IPS DF 6.9 (cell line): ENCODE results near the gene TEAD4.

Experiments used
- DNase-seq: peaks from one replicate; pipeline ENCODE4 v3.0.0-alpha.2; 2013; ENCODE audit warnings: low read depth, low spot score
- H3K27ac ChIP-seq: one replicate; pipeline ENCODE4 v1.5.1; 2013; ENCODE audit warnings: low read length, control low read depth
- H3K27me3 ChIP-seq: 2 replicates; pipeline ENCODE4 v1.6.1; 2013; ENCODE audit warnings: mild to moderate bottlenecking, low read length; ENCODE audit not compliant: control insufficient read depth, insufficient read depth
- H3K36me3 ChIP-seq: 2 replicates; pipeline ENCODE4 v1.6.1; 2013; ENCODE audit warnings: low read length; ENCODE audit not compliant: control insufficient read depth, insufficient read depth
- H3K4me1 ChIP-seq: 2 replicates; pipeline ENCODE4 v1.6.1; 2013; ENCODE audit warnings: low read length; ENCODE audit not compliant: control insufficient read depth, insufficient read depth
- H3K4me3 ChIP-seq: 2 replicates; pipeline ENCODE4 v1.5.1; 2013; ENCODE audit warnings: mild to moderate bottlenecking, low read length
- H3K9me3 ChIP-seq: 2 replicates; pipeline ENCODE4 v1.6.1; 2013; ENCODE audit warnings: low read length, inconsistent platforms; ENCODE audit not compliant: control insufficient read depth, insufficient read depth
- WGBS: extraction: QIAGEN DNeasy Blood & Tissue Kit; methylation state at CpG from one replicate; pipeline ENCODE4 v1.1.7; 2013; ENCODE audit warnings: mixed read lengths, missing lambda C conversion rate; ENCODE audit not compliant: insufficient read length, insufficient coverage; 5-methylcytosine and 5-hydroxymethylcytosine counted together

Gene TEAD4

GRCh38 chr12:3038926-3039510, 79.8 kb downstream of the TEAD4 start:
- Histone ChIP-seq H3K27me3 (no peaks in the 10 kb centered on the region), H3K9me3 (no peaks in the 10 kb centered on the region), H3K27ac (no peak overlapping the region), H3K4me1 (no peaks in the 10 kb centered on the region), H3K36me3 (peaks cover 48% of the 10 kb centered on the region), H3K4me3 (no peak overlapping the region)
- no CpG with 5 or more reads among the region's 11 CpGs for WGBS
- DNase-seq, result no peak

- Histone ChIP-seq H3K9me3 (no peaks in the 10 kb centered on the region), H3K4me1 (no peaks in the 10 kb centered on the region), H3K27me3 (no peaks in the 10 kb centered on the region), H3K36me3 (peaks cover 46% of the 10 kb centered on the region), H3K4me3 (no peak overlapping the region), H3K27ac (no peak overlapping the region)
- WGBS, result no CpG with 5 or more reads among the region's 15 CpGs
- DNase-seq, result no peak
Observed at GRCh38 chr12:3040026-3040656, 80.9 kb downstream of the TEAD4 start.

GRCh38 chr12:3040663-3041544, 81.7 kb downstream of the TEAD4 start:
- H3K36me3 ChIP-seq, result peaks cover 46% of the 10 kb centered on the region
- H3K4me1 ChIP-seq, result no peaks in the 10 kb centered on the region
- DNase-seq, result no peak
- H3K9me3 ChIP-seq, result no peaks in the 10 kb centered on the region
- no peak overlapping the region for H3K27ac ChIP-seq
- H3K4me3 ChIP-seq, result no peak overlapping the region
- no peaks in the 10 kb centered on the region for H3K27me3 ChIP-seq
- no CpG with 5 or more reads among the region's 29 CpGs for WGBS

DNA sequence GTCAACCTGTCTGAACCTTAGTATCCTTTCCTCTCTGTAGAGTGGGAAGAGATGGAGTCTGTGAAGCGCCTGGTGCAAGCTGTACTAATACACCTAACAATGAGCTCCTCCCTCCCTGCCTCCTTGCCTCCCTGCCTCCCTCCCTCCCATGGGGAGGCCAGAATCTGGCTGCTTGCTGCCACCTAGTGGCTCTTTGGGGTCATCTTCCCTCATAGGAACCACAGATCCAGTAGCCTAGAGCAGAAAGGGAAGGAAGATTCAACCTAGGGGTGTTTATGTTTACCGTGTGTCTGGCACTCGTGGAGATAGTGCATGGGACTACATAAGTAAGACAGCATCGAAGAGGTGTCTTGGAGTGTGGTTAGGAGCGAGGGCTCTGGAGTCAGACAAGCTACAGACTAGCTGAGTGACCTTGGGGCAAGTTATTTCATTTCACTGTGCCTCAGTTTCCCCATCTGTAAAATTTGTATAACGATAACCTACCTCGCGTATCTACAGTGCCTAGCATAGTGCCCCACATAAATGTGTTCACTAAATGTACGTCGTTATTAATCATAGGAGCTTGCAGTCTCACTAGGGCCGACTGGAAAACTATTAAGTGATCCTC, 82.5 kb downstream of the TEAD4 start:
- Histone ChIP-seq H3K27me3 (no peaks in the 10 kb centered on the region), H3K4me1 (no peaks in the 10 kb centered on the region), H3K36me3 (peaks cover 46% of the 10 kb centered on the region), H3K4me3 (no peak overlapping the region), H3K9me3 (no peaks in the 10 kb centered on the region), H3K27ac (no peak overlapping the region)
- WGBS, result no CpG with 5 or more reads among the region's 11 CpGs
- peak; percentile 63 for DNase-seq

DNA sequence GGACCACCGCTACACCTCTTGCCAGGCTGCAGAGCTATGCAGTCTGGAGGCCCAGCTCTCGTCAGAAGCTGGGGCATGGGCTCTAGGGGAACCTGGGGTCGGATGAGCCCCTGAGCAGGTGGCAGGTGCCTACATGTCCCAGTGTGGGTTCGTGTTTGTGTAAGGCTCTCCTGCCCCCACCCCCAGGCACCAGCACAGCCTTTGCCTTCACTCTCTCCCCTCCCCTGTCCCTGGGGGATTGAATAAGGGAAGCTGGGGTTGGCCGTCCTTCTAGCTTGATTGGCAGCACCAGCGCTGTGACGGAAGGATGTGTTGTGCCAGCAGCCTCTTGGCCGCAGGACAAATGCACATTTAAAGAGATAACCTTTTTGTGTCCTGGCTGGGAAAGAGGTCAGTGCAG, 83.2 kb downstream of the TEAD4 start:
- Histone ChIP-seq H3K27me3 (no peaks in the 10 kb centered on the region), H3K27ac (no peak overlapping the region), H3K4me1 (no peaks in the 10 kb centered on the region), H3K36me3 (peaks cover 46% of the 10 kb centered on the region), H3K9me3 (no peaks in the 10 kb centered on the region), H3K4me3 (no peak overlapping the region)
- no peak for DNase-seq
- no CpG with 5 or more reads among the region's 8 CpGs for WGBS

- DNase-seq, result no peak
- no peak overlapping the region for H3K27ac ChIP-seq
- no peak overlapping the region for H3K4me3 ChIP-seq
- H3K9me3 ChIP-seq, result no peaks in the 10 kb centered on the region
- WGBS, result no CpG with 5 or more reads among the region's 4 CpGs
- peaks cover 43% of the 10 kb centered on the region for H3K36me3 ChIP-seq
- H3K27me3 ChIP-seq, result no peaks in the 10 kb centered on the region
- peaks cover 3% of the 10 kb centered on the region; the same call in 1 of the 2 replicates for H3K4me1 ChIP-seq
Observed at GRCh38 chr12:3042826-3043225, 83.6 kb downstream of the TEAD4 start.

- WGBS, result no CpG with 5 or more reads among the region's 7 CpGs
- Histone ChIP-seq H3K27ac (no peak overlapping the region), H3K36me3 (peaks cover 38% of the 10 kb centered on the region), H3K27me3 (no peaks in the 10 kb centered on the region), H3K4me3 (no peak overlapping the region), H3K4me1 (peaks cover 5% of the 10 kb centered on the region; the same call in 1 of the 2 replicates), H3K9me3 (no peaks in the 10 kb centered on the region)
- no peak for DNase-seq
Observed at GRCh38 chr12:3043406-3043805, 84.2 kb downstream of the TEAD4 start.

- Histone ChIP-seq H3K4me1 (peaks cover 5% of the 10 kb centered on the region; the same call in 1 of the 2 replicates), H3K27ac (no peak overlapping the region), H3K9me3 (no peaks in the 10 kb centered on the region), H3K36me3 (peaks cover 33% of the 10 kb centered on the region), H3K4me3 (no peak overlapping the region), H3K27me3 (no peaks in the 10 kb centered on the region)
- DNase-seq, result no peak
- no CpG with 5 or more reads among the region's 8 CpGs for WGBS
Observed at GRCh38 chr12:3044141-3044630, 85.0 kb downstream of the TEAD4 start.

DNA sequence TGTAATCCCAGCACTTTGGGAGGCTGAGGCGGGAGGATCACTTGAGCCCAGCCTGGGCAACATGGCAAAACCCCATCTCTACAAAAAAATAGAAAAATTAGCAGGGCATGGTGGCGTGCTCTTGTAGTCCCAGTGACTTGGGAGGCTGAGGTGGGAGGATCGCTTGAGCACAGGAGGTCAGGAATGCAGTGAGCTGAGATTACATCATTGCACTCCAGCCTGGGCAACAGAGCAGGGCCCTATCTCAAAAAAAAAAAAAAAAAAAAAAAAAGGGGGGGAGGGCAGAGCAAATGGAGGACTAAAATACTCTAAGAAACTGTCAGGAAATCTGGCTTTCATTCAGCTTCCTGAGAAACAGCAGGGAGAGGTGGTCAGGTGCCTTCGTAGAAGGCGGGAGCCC, 86.3 kb downstream of the TEAD4 start:
- Histone ChIP-seq H3K9me3 (no peaks in the 10 kb centered on the region), H3K27me3 (no peaks in the 10 kb centered on the region), H3K4me3 (no peak overlapping the region), H3K36me3 (peaks cover 24% of the 10 kb centered on the region), H3K27ac (no peak overlapping the region), H3K4me1 (peaks cover 5% of the 10 kb centered on the region; the same call in 1 of the 2 replicates)
- no CpG with 5 or more reads among the region's 5 CpGs for WGBS
- DNase-seq, result no peak

DNA sequence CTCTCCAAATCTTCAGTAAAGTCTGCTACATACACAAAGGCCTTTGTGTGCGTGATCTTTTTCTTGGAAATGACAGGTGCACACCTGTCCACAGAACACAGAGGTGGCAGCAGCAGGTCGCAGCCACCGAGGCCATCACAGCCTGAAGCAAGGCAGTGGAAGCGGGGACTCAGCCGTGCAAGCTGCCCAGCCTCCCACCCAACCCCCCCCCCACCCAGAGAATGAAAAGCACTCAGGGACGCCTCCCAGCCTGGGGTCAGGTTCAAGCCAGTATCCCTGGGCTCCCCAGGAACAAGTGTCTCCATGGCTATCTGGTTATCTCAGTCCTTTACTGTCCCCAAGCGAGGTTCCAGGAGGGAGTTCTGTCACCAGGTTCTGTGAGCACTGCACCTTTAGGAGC, 86.8 kb downstream of the TEAD4 start:
- Histone ChIP-seq H3K27ac (no peak overlapping the region), H3K27me3 (no peaks in the 10 kb centered on the region), H3K4me3 (no peak overlapping the region), H3K36me3 (peaks cover 19% of the 10 kb centered on the region), H3K9me3 (no peaks in the 10 kb centered on the region), H3K4me1 (peaks cover 5% of the 10 kb centered on the region; the same call in 1 of the 2 replicates)
- no peak for DNase-seq
- WGBS, result no CpG with 5 or more reads among the region's 7 CpGs
